Measurements from ENCODE around the gene CELSR1. TPM values are rescaled to one million over a fixed set of nuclear protein-coding genes. Genes with fewer than 3 reads are reported as not detected.

The CELSR1 gene
- total and polyA plus RNA-seq, 2 donors (not counting 1 experiment from before 2014, with no cell fraction given): 0.07 to 1.8 TPM

- TF ChIP-seq CTCF (conservative IDR thresholded peaks at IDR 0.05 in 1 of 2, IDR thresholded peaks at IDR 0.05 in 1 of 2; ENCODE audit: low read depth in 1 of 2, low read length in 2 of 2) (no peak), EZH2 (IDR thresholded peaks at IDR 0.05; ENCODE audit: low read length, missing control alignments) (no peak)
- Histone ChIP-seq H3K4me2 (ENCODE audit: extremely low read depth, insufficient read depth, low read length) (no peak overlapping the region), H2AFZ (ENCODE audit: low read length) (no peak overlapping the region), H3K9me3 (ENCODE audit: control insufficient read depth, insufficient read depth, low read depth, low read length) (no peaks in the 10 kb centered on the region), H3K79me2 (ENCODE audit: control insufficient read depth, insufficient read depth, low read length) (no peaks in the 10 kb centered on the region), H3K9ac (ENCODE audit: insufficient read depth, low read length) (no peak overlapping the region), H3K4me3 (replicated peaks in 1 of 4; ENCODE audit: control extremely low read depth in 1 of 4, insufficient read depth in 1 of 4, low read depth in 3 of 4, low read length in 4 of 4) (no peak overlapping the region), H3K27me3 (ENCODE audit: control insufficient read depth, insufficient read depth, low read length) (no peaks in the 10 kb centered on the region), H3K27ac (ENCODE audit: insufficient read depth, low read length) (no peak overlapping the region), H3K4me1 (ENCODE audit: control insufficient read depth, extremely low read depth, insufficient read depth, low read length) (no peaks in the 10 kb centered on the region), H3K36me3 (ENCODE audit: control insufficient read depth, insufficient read depth, low read length) (no peaks in the 10 kb centered on the region), H4K20me1 (ENCODE audit: control insufficient read depth, extremely low read depth, insufficient read depth, low read length) (no peaks in the 10 kb centered on the region)
- no peak for DNase-seq (ENCODE audit: low read depth in 2 of 2)
Observed at GRCh38 chr22:46581538-46582244, 44.3 kb upstream of the CELSR1 start.

GRCh38 chr22:46580940-46581537 is 43.6 kb upstream of the CELSR1 start:
- no peak overlapping the region for H2AFZ ChIP-seq (ENCODE audit: low read length)
- H3K4me3 ChIP-seq (replicated peaks in 1 of 4; ENCODE audit: control extremely low read depth in 1 of 4, insufficient read depth in 1 of 4, low read depth in 3 of 4, low read length in 4 of 4): no peak overlapping the region
- no peaks in the 10 kb centered on the region for H3K27me3 ChIP-seq (ENCODE audit: control insufficient read depth, insufficient read depth, low read length)
- no peaks in the 10 kb centered on the region for H3K9me3 ChIP-seq (ENCODE audit: control insufficient read depth, insufficient read depth, low read depth, low read length)
- no peak overlapping the region for H3K4me2 ChIP-seq (ENCODE audit: extremely low read depth, insufficient read depth, low read length)
- no peaks in the 10 kb centered on the region for H3K4me1 ChIP-seq (ENCODE audit: control insufficient read depth, extremely low read depth, insufficient read depth, low read length)
- H3K79me2 ChIP-seq (ENCODE audit: control insufficient read depth, insufficient read depth, low read length): no peaks in the 10 kb centered on the region
- DNase-seq (ENCODE audit: low read depth in 2 of 2): no peak
- TF ChIP-seq EZH2 (IDR thresholded peaks at IDR 0.05; ENCODE audit: low read length, missing control alignments) (no peak), CTCF (conservative IDR thresholded peaks at IDR 0.05 in 1 of 2, IDR thresholded peaks at IDR 0.05 in 1 of 2; ENCODE audit: low read depth in 1 of 2, low read length in 2 of 2) (no peak)
- H3K9ac ChIP-seq (ENCODE audit: insufficient read depth, low read length): no peak overlapping the region
- no peaks in the 10 kb centered on the region for H3K36me3 ChIP-seq (ENCODE audit: control insufficient read depth, insufficient read depth, low read length)
- no peak overlapping the region for H3K27ac ChIP-seq (ENCODE audit: insufficient read depth, low read length)
- H4K20me1 ChIP-seq (ENCODE audit: control insufficient read depth, extremely low read depth, insufficient read depth, low read length): no peaks in the 10 kb centered on the region

GRCh38 chr22:46579751-46580449 is 42.5 kb upstream of the CELSR1 start:
- Histone ChIP-seq H3K27me3 (ENCODE audit: control insufficient read depth, insufficient read depth, low read length) (peaks cover 3% of the 10 kb centered on the region), H3K9ac (ENCODE audit: insufficient read depth, low read length) (no peak overlapping the region), H3K9me3 (ENCODE audit: control insufficient read depth, insufficient read depth, low read depth, low read length) (no peaks in the 10 kb centered on the region), H3K4me2 (ENCODE audit: extremely low read depth, insufficient read depth, low read length) (no peak overlapping the region), H2AFZ (ENCODE audit: low read length) (no peak overlapping the region), H3K36me3 (ENCODE audit: control insufficient read depth, insufficient read depth, low read length) (no peaks in the 10 kb centered on the region), H3K27ac (ENCODE audit: insufficient read depth, low read length) (no peak overlapping the region), H3K4me1 (ENCODE audit: control insufficient read depth, extremely low read depth, insufficient read depth, low read length) (no peaks in the 10 kb centered on the region), H3K4me3 (replicated peaks in 1 of 4; ENCODE audit: control extremely low read depth in 1 of 4, insufficient read depth in 1 of 4, low read depth in 3 of 4, low read length in 4 of 4) (peak overlapping the region in 1 of 4 experiments; percentile 67), H4K20me1 (ENCODE audit: control insufficient read depth, extremely low read depth, insufficient read depth, low read length) (no peaks in the 10 kb centered on the region), H3K79me2 (ENCODE audit: control insufficient read depth, insufficient read depth, low read length) (no peaks in the 10 kb centered on the region)
- no peak for TF ChIP-seq CTCF (conservative IDR thresholded peaks at IDR 0.05 in 1 of 2, IDR thresholded peaks at IDR 0.05 in 1 of 2; ENCODE audit: low read depth in 1 of 2, low read length in 2 of 2)
- TF ChIP-seq EZH2 (IDR thresholded peaks at IDR 0.05; ENCODE audit: low read length, missing control alignments): no peak
- no peak for DNase-seq (ENCODE audit: low read depth in 2 of 2)
